Mesendoderm (in vitro differentiated cells): ENCODE results near the gene AGT.

Source experiments
- DNase-seq: peaks from one replicate; pipeline ENCODE4 v3.0.0; 2013
- H2AK5ac ChIP-seq: 2 replicates; pipeline ENCODE4 v1.6.1; 2013; ENCODE audit warnings: low read length, inconsistent platforms
- H2BK120ac ChIP-seq: 2 replicates; pipeline ENCODE4 v1.6.1; 2013; ENCODE audit warnings: low read depth, mild to moderate bottlenecking, low read length, moderate library complexity, mixed read lengths
- H2BK15ac ChIP-seq: replicated peaks from 2 replicates; pipeline ENCODE4 v1.6.1; 2013; ENCODE audit warnings: low read depth, mild to moderate bottlenecking, moderate library complexity
- H2BK5ac ChIP-seq: 2 replicates; pipeline ENCODE4 v1.6.1; 2013; ENCODE audit warnings: low read length, inconsistent platforms
- H3K18ac ChIP-seq: 2 replicates; pipeline ENCODE4 v1.6.1; 2013; ENCODE audit warnings: mild to moderate bottlenecking, low read length, mixed read lengths
- H3K23ac ChIP-seq: one replicate; pipeline ENCODE4 v1.6.1; 2013; ENCODE audit warnings: low read length
- H3K27ac ChIP-seq: 2 replicates; pipeline ENCODE4 v1.5.1; 2013; ENCODE audit warnings: low read depth, mild to moderate bottlenecking, inconsistent platforms, low read length, moderate library complexity
- H3K27me3 ChIP-seq: 2 replicates; pipeline ENCODE4 v1.6.1; 2013; ENCODE audit warnings: low read length, control low read depth, mild to moderate bottlenecking, inconsistent platforms; ENCODE audit not compliant: insufficient read depth, poor library complexity
- H3K36me3 ChIP-seq: 2 replicates; pipeline ENCODE4 v1.6.1; 2013; ENCODE audit warnings: low read length, inconsistent platforms; ENCODE audit not compliant: control insufficient read depth, insufficient read depth
- H3K4ac ChIP-seq: one replicate; pipeline ENCODE4 v1.6.1; 2013; ENCODE audit warnings: low read depth, mild to moderate bottlenecking, low read length, moderate library complexity
- H3K4me1 ChIP-seq: 2 replicates; pipeline ENCODE4 v1.6.1; 2013; ENCODE audit warnings: low read depth, low read length, inconsistent platforms; ENCODE audit not compliant: control insufficient read depth
- H3K4me2 ChIP-seq: 2 replicates; pipeline ENCODE4 v1.6.1; 2013; ENCODE audit warnings: low read length
- H3K4me3 ChIP-seq: 2 replicates; pipeline ENCODE4 v1.5.1; 2013; ENCODE audit warnings: mild to moderate bottlenecking, low read length
- H3K56ac ChIP-seq: one replicate; pipeline ENCODE4 v1.6.1; 2013; ENCODE audit warnings: low read length
- H3K79me1 ChIP-seq: 2 replicates; pipeline ENCODE4 v1.6.1; 2013; ENCODE audit warnings: low read length, inconsistent platforms
- H3K79me2 ChIP-seq: 2 replicates; pipeline ENCODE4 v1.6.1; 2013; ENCODE audit warnings: mild to moderate bottlenecking, low read length; ENCODE audit not compliant: control insufficient read depth, insufficient read depth
- H3K9ac ChIP-seq: 2 replicates; pipeline ENCODE4 v1.6.1; 2013; ENCODE audit warnings: low read length, inconsistent platforms
- H4K5ac ChIP-seq: one replicate; pipeline ENCODE4 v1.6.1; 2013; ENCODE audit warnings: low read length
- H4K8ac ChIP-seq: one replicate; pipeline ENCODE4 v1.6.1; 2013; ENCODE audit warnings: low read depth, mild to moderate bottlenecking, control low read depth, low read length, moderate library complexity
- WGBS: extraction: QIAGEN DNeasy Blood & Tissue Kit; methylation state at CpG from one replicate; pipeline ENCODE4 v1.1.7; 2013; ENCODE audit warnings: low lambda C conversion rate, missing lambda C conversion rate; ENCODE audit not compliant: insufficient coverage; ENCODE audit errors: extremely low coverage; 5-methylcytosine and 5-hydroxymethylcytosine counted together

The AGT gene

DNA sequence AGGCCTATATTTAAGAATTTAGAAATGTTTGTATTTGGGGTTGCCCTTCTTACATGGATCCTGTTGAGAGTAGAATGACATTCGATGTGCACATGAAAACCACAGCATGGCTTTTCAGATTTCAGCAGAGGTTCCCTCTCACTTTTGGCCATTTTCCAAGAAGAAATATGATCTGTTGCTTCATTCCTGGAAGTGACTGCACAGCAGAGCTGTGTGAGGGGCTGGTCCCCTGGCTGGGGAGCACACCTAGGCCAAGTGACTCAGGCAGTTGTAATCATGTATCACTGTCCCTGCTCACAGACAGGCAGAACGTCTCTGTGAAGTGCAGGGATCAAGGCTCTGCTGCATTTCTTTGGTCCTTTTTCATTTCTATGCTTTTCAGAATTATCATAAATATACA lies 32.3 kb downstream of the AGT start:
- no peak overlapping the region for H4K5ac ChIP-seq
- no peak overlapping the region for H3K23ac ChIP-seq
- H2BK5ac ChIP-seq: no peak overlapping the region
- no peaks in the 10 kb centered on the region for H3K27me3 ChIP-seq
- no peak overlapping the region for H3K4me2 ChIP-seq
- no CpG with 5 or more reads among the region's 2 CpGs for WGBS
- no peaks in the 10 kb centered on the region for H3K4me1 ChIP-seq
- no peak overlapping the region for H3K56ac ChIP-seq
- H3K9ac ChIP-seq: no peak overlapping the region
- H2BK120ac ChIP-seq: no peak overlapping the region
- no peak overlapping the region for H3K18ac ChIP-seq
- no peak overlapping the region for H2BK15ac ChIP-seq
- no peak overlapping the region for H3K4ac ChIP-seq
- H3K27ac ChIP-seq: no peak overlapping the region
- no peak overlapping the region for H4K8ac ChIP-seq
- no peak for DNase-seq
- H2AK5ac ChIP-seq: no peak overlapping the region
- H3K36me3 ChIP-seq: no peaks in the 10 kb centered on the region
- no peaks in the 10 kb centered on the region for H3K79me2 ChIP-seq
- no peak overlapping the region for H3K4me3 ChIP-seq
- no peaks in the 10 kb centered on the region for H3K79me1 ChIP-seq

DNA sequence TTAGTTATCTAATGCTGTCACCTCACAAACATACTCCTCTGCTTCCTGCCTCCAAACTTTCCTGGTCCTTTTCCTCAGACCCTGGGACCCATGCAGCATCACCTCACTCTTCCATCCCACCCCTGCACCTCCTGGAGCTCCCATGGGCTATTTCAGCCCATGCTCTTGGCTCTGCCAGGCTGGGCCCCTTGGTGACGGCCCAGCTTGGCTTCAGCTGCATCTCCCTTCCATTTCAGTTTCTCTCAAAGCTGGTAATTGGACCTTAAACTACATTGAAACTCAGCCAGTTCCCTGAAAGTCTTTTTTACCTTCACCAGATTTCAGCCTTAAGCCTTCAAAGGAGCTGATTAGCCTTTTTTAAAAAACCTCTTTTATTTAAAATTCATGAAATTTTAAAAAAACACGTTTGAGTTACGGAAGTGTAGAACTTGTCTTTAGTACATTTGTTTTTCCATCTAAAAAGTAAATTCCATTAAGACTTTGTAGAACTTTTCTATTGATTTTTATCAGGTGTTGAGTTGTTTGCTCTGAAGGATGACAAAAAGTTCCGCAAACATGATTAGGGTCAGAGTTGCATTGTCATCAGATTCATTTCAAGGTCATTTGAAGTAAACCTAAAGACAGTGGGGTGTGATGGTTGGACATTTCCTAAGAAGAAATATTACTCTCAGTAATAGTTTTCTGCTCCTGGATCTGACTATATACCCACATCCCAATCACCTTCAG lies 33.5 kb downstream of the AGT start:
- H3K4me2 ChIP-seq: no peak overlapping the region
- no peaks in the 10 kb centered on the region for H3K36me3 ChIP-seq
- H3K4me3 ChIP-seq: no peak overlapping the region
- no peaks in the 10 kb centered on the region for H3K79me2 ChIP-seq
- no peak overlapping the region for H3K27ac ChIP-seq
- H3K79me1 ChIP-seq: no peaks in the 10 kb centered on the region
- no peak overlapping the region for H3K23ac ChIP-seq
- H2BK15ac ChIP-seq: no peak overlapping the region
- H3K18ac ChIP-seq: no peak overlapping the region
- no peaks in the 10 kb centered on the region for H3K27me3 ChIP-seq
- no peak overlapping the region for H3K9ac ChIP-seq
- no peak overlapping the region for H2AK5ac ChIP-seq
- H3K56ac ChIP-seq: no peak overlapping the region
- no peaks in the 10 kb centered on the region for H3K4me1 ChIP-seq
- no CpG with 5 or more reads among the region's 4 CpGs for WGBS
- H2BK5ac ChIP-seq: no peak overlapping the region
- no peak overlapping the region for H4K8ac ChIP-seq
- no peak overlapping the region for H4K5ac ChIP-seq
- DNase-seq: no peak
- no peak overlapping the region for H2BK120ac ChIP-seq
- H3K4ac ChIP-seq: no peak overlapping the region

DNA sequence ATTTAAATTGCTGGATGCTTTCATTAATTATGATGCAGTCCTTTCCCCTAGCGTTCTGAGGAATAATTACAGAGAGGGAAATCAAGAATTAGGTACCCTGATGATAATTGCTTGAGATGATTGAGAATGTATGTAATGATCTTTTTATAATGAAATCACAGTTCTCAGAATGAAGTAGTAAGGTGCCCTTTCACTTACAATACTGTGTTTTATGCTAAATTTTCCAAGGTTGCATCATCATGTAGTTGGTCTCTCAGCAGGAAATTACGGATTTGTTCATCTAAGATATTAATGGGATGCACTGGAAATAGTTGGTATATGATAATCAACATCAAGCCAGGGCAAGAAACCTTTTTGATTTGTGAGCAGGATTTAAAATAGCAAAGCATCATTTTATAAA lies 34.1 kb downstream of the AGT start:
- Histone ChIP-seq H3K56ac (no peak overlapping the region), H2BK15ac (no peak overlapping the region), H2AK5ac (no peak overlapping the region), H3K27ac (no peak overlapping the region), H4K5ac (no peak overlapping the region), H3K9ac (no peak overlapping the region), H3K27me3 (no peaks in the 10 kb centered on the region), H4K8ac (no peak overlapping the region), H3K36me3 (no peaks in the 10 kb centered on the region), H3K4me3 (no peak overlapping the region), H3K4me2 (no peak overlapping the region), H3K4ac (no peak overlapping the region), H3K79me2 (no peaks in the 10 kb centered on the region), H3K18ac (no peak overlapping the region), H3K23ac (no peak overlapping the region), H3K79me1 (no peaks in the 10 kb centered on the region), H2BK5ac (no peak overlapping the region), H3K4me1 (no peaks in the 10 kb centered on the region), H2BK120ac (no peak overlapping the region)
- no peak for DNase-seq
- WGBS: no CpG with 5 or more reads among the region's 2 CpGs

- H3K27ac ChIP-seq: no peak overlapping the region
- no peak overlapping the region for H3K4me3 ChIP-seq
- H3K4ac ChIP-seq: no peak overlapping the region
- no peak overlapping the region for H2AK5ac ChIP-seq
- H3K18ac ChIP-seq: no peak overlapping the region
- H4K8ac ChIP-seq: no peak overlapping the region
- H3K23ac ChIP-seq: no peak overlapping the region
- H3K27me3 ChIP-seq: no peaks in the 10 kb centered on the region
- H2BK15ac ChIP-seq: no peak overlapping the region
- no peaks in the 10 kb centered on the region for H3K36me3 ChIP-seq
- no peak overlapping the region for H4K5ac ChIP-seq
- H3K4me2 ChIP-seq: no peak overlapping the region
- H3K4me1 ChIP-seq: no peaks in the 10 kb centered on the region
- no CpG with 5 or more reads among the region's 3 CpGs for WGBS
- H3K9ac ChIP-seq: no peak overlapping the region
- H2BK120ac ChIP-seq: no peak overlapping the region
- no peak overlapping the region for H3K56ac ChIP-seq
- no peaks in the 10 kb centered on the region for H3K79me1 ChIP-seq
- H2BK5ac ChIP-seq: no peak overlapping the region
- no peaks in the 10 kb centered on the region for H3K79me2 ChIP-seq
- no peak for DNase-seq
These were observed 34.7 kb downstream of the AGT start for GRCh38 chr1:230679192-230679591.

- Histone ChIP-seq H3K4me1 (no peaks in the 10 kb centered on the region), H2BK120ac (no peak overlapping the region), H2AK5ac (no peak overlapping the region), H3K79me1 (no peaks in the 10 kb centered on the region), H3K18ac (no peak overlapping the region), H2BK5ac (no peak overlapping the region), H4K8ac (no peak overlapping the region), H3K27me3 (no peaks in the 10 kb centered on the region), H4K5ac (no peak overlapping the region), H3K36me3 (peaks cover under 1% of the 10 kb centered on the region), H3K4me3 (no peak overlapping the region), H3K4ac (no peak overlapping the region), H3K79me2 (no peaks in the 10 kb centered on the region), H3K27ac (no peak overlapping the region), H3K23ac (no peak overlapping the region), H2BK15ac (no peak overlapping the region), H3K56ac (no peak overlapping the region), H3K9ac (no peak overlapping the region), H3K4me2 (no peak overlapping the region)
- WGBS: no CpG with 5 or more reads among the region's 1 CpG
- no peak for DNase-seq
These were observed 36.7 kb downstream of the AGT start for GRCh38 chr1:230677200-230677599.

DNA sequence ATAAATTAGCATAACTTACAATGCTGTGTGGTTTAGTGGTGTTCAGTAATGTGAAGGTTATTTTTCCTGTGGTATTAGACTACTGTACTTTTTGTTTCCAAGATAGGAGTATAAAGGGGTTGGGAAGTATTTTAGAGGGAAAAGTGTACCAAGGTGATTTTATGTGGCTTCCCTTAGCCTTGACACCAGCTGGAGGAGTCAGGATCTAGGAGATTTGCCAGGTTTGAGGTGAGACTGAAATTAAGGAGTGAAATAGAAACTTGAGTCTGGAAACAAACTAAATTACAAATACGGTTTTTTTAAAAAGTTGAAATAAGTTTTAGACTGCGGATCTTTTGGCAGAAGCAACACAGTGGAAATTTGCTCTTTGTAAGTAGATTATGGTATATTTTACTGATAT lies 39.3 kb downstream of the AGT start:
- DNase-seq: no peak
- no peak overlapping the region for H3K9ac ChIP-seq
- no peak overlapping the region for H3K4me3 ChIP-seq
- no peak overlapping the region for H2AK5ac ChIP-seq
- no peak overlapping the region for H2BK120ac ChIP-seq
- no peak overlapping the region for H4K5ac ChIP-seq
- H3K79me2 ChIP-seq: no peaks in the 10 kb centered on the region
- no peak overlapping the region for H3K4me2 ChIP-seq
- H3K27me3 ChIP-seq: no peaks in the 10 kb centered on the region
- no peak overlapping the region for H2BK15ac ChIP-seq
- no peak overlapping the region for H3K56ac ChIP-seq
- H3K23ac ChIP-seq: no peak overlapping the region
- H2BK5ac ChIP-seq: no peak overlapping the region
- WGBS: 100% methylated on average over 1 of the region's 2 CpGs
- no peak overlapping the region for H3K18ac ChIP-seq
- no peak overlapping the region for H3K4ac ChIP-seq
- no peaks in the 10 kb centered on the region for H3K79me1 ChIP-seq
- H3K27ac ChIP-seq: no peak overlapping the region
- no peak overlapping the region for H4K8ac ChIP-seq
- H3K4me1 ChIP-seq: no peaks in the 10 kb centered on the region
- peaks cover 2% of the 10 kb centered on the region for H3K36me3 ChIP-seq
